HG03575 (cell line): ENCODE measurements around the gene RILPL1.
"Not testable (repeated sequence)": the region's sequence is repeated elsewhere in the genome, so short reads cannot be mapped to it uniquely, and the experiment has no call there.

Source experiments
- ATAC-seq: cut with Tn5 transposase; IDR thresholded peaks from one replicate; pipeline ENCODE4 v1.9.1; 2021; ENCODE audit not compliant: unreplicated experiment, insufficient number of reproducible peaks, low FRiP score; ENCODE audit errors: extremely low read depth

Gene RILPL1

GRCh38 chr12:123532019-123532418 lies 1.5 kb downstream of the RILPL1 start:
- ATAC-seq: no peak

GRCh38 chr12:123531091-123531490 lies 2.4 kb downstream of the RILPL1 start:
- no peak for ATAC-seq

GRCh38 chr12:123530668-123531067 lies 2.9 kb downstream of the RILPL1 start:
- no peak for ATAC-seq

- no peak for ATAC-seq
Measured at GRCh38 chr12:123529686-123530085, 3.8 kb downstream of the RILPL1 start.

GRCh38 chr12:123528858-123529257 lies 4.7 kb downstream of the RILPL1 start:
- ATAC-seq: no peak

- no peak for ATAC-seq
Measured at GRCh38 chr12:123526542-123527080, 6.9 kb downstream of the RILPL1 start.

- ATAC-seq: no peak
Measured at GRCh38 chr12:123524378-123524777, 9.1 kb downstream of the RILPL1 start.

GRCh38 chr12:123523518-123523917 lies 10.0 kb downstream of the RILPL1 start:
- ATAC-seq: no peak

- ATAC-seq: no peak
Measured at GRCh38 chr12:123522164-123522563, 11.4 kb downstream of the RILPL1 start.

GRCh38 chr12:123520567-123521474 lies 12.7 kb downstream of the RILPL1 start:
- no peak for ATAC-seq

GRCh38 chr12:123519141-123520001 lies 14.1 kb downstream of the RILPL1 start:
- ATAC-seq: no peak

- ATAC-seq: no peak
Measured at GRCh38 chr12:123516216-123516780, 17.2 kb downstream of the RILPL1 start.

- not testable (repeated sequence) for ATAC-seq
Measured at GRCh38 chr12:123514582-123515221, 18.8 kb downstream of the RILPL1 start.

- no peak for ATAC-seq
Measured at GRCh38 chr12:123513805-123514204, 19.7 kb downstream of the RILPL1 start.

GRCh38 chr12:123512838-123513665 lies 20.5 kb downstream of the RILPL1 start:
- ATAC-seq: no peak

GRCh38 chr12:123506843-123507236 lies 26.7 kb downstream of the RILPL1 start:
- ATAC-seq: no peak

GRCh38 chr12:123506059-123506842 lies 27.3 kb downstream of the RILPL1 start:
- ATAC-seq: no peak
